Right lobe of liver (tissue), 6 donors: ENCODE results near the gene ARHGAP30. TPM values are rescaled to one million over a fixed set of nuclear protein-coding genes. Genes with fewer than 3 reads are reported as not detected.
A peak's percentile ranks its signal among the peaks of the same experiment; 100 is the strongest.
"Not testable (repeated sequence)": the region's sequence is repeated elsewhere in the genome, so short reads cannot be mapped to it uniquely, and the experiment has no call there.

ENCODE experiments used
- ATAC-seq, 4 donors: fragments of 200-7000 bp; cut with Tn5 transposase; one replicate each; pipeline ENCODE4 v1.9.1; 2020; ENCODE audit warnings: mild to moderate bottlenecking in 4 of 4, moderate library complexity in 4 of 4
- DNase-seq, 3 donors: peaks; one replicate each; pipeline ENCODE4 v3.0.0-alpha.2; 2020
- H3K27ac ChIP-seq, 3 donors: fragments of 200-600 bp; one replicate each; pipeline ENCODE4 v1.8.0; 2022
- H3K27me3 ChIP-seq, 2 donors: fragments of 200-600 bp; one replicate each; pipeline ENCODE4 v1.8.0; 2022
- H3K36me3 ChIP-seq, 4 donors: fragments of 200-600 bp; sonication (generic) in 1 of 4; one replicate each; pipeline versions ENCODE4 v1.5.1 to v1.8.0; 2017 to 2022; ENCODE audit warnings: control low read depth in 1 of 4
- H3K4me1 ChIP-seq, 4 donors: fragments of 200-600 bp; sonication (generic) in 1 of 4; one replicate each; pipeline versions ENCODE4 v1.5.1 to v1.8.0; 2017 to 2022; ENCODE audit warnings: control low read depth in 1 of 4
- H3K4me3 ChIP-seq, 3 donors: fragments of 200-600 bp; one replicate each; pipeline ENCODE4 v1.8.0; 2022
- H3K9me3 ChIP-seq, 4 donors: fragments of 200-600 bp; sonication (generic) in 1 of 4; one replicate each; pipeline versions ENCODE4 v1.5.1 to v1.8.0; 2017 to 2022; ENCODE audit warnings: control low read depth in 1 of 4
- CTCF ChIP-seq, 4 donors: fragments of 200-600 bp in 3 of 4; fragments of 450-650 bp in 1 of 4; IDR thresholded peaks; one replicate each; pipeline versions ENCODE4 v1.5.1 to v1.8.0; 2016 to 2022; ENCODE audit warnings: antibody characterized with exemption in 4 of 4, mild to moderate bottlenecking in 2 of 4
- POLR2A ChIP-seq: fragments of 450-650 bp; IDR thresholded peaks from one replicate; pipeline ENCODE4 v1.6.1; 2017; ENCODE audit warnings: antibody characterized with exemption, mild to moderate bottlenecking
- WGBS: methylation state at CpG from one replicate; pipeline ENCODE4 v1.1.6; 2018; ENCODE audit warnings: low coverage, low lambda C conversion rate; ENCODE audit not compliant: insufficient coverage; ENCODE audit errors: missing lambda C conversion rate; 5-methylcytosine and 5-hydroxymethylcytosine counted together
- intact Hi-C, 2 donors: fragments of 100-400 bp; cut with DNase I; formaldehyde crosslinking; loops; one replicate each; pipeline versions ENCODE4 v1.11.2 to v1.14.1; 2022
- total RNA-seq, 6 experiments: library from RNA; depleted of rRNA in 2 of 6; stranded (reverse); fragments of >200 nt in 2 of 6; fragmentation: NEBNext Ultra II Directional in 3 of 6; extraction: Animal tissue kit (Norgen Biotek cat#: 25700) in 3 of 6; gene quantifications; one replicate each; pipeline versions ENCODE4 v1.1.0 to v1.2.4, GENCODE V29; 2016 to 2023
- donor health status: DM: no; HTN: yes; CAD: no.
- donor health status: DM: no; HTN: no; CAD: no.
- donor health status: DM: no; HTN: no; CAD: no.
- donor health status: DM: no; HTN: yes; CAD: no.
- donor health status: DM: no; HTN: yes; CAD: no.

Gene ARHGAP30
- total RNA-seq, 6 experiments from 2014 or later = 2.8 to 7.4 (median 3.6) TPM

GRCh38 chr1:161070761-161071160, 1.1 kb upstream of the ARHGAP30 start:
- 98% methylated on average over 4 of the region's 4 CpGs for WGBS

DNA sequence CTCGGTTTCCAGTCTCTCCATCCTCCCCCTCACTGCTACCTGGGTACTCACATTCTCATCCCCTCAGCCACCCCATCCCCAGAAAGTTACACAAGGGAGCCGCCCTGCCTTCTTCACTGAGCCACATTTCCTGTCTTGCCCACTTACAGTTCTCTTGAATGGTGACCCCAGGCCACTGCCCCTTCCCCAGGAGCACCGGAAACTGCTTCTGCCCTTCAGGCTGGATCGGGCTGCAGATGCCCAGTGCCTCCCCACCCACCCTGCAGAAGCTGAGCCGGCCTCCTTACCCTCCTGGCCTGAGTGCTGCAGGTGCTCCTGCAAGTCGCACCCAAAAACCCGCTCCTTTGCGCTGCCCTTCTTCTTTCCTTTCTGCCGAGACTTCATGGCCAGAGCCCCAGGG, 450 bp downstream of the ARHGAP30 start:
- TF ChIP-seq CTCF (IDR thresholded peaks at IDR 0.05) (no peak), POLR2A (no peak)
- no peaks in the 10 kb centered on the region for H3K4me1 ChIP-seq
- H3K4me3 ChIP-seq = peak overlapping the region; percentile 26 to 44 (median 31)
- peak in 1 of 4 donors; percentile 2 for ATAC-seq
- no peaks in the 10 kb centered on the region for H3K9me3 ChIP-seq
- WGBS = 53% methylated on average over 6 of the region's 9 CpGs
- intact Hi-C loops = no loop called here
- no peaks in the 10 kb centered on the region for H3K36me3 ChIP-seq
- DNase-seq = no peak
- H3K27ac ChIP-seq = peak overlapping the region in 2 of 3 donors; percentile 71 to 75
- H3K27me3 ChIP-seq = no peaks in the 10 kb centered on the region

More at GRCh38 chr1:161070761-161071160, 1.1 kb upstream of the ARHGAP30 start:
- Histone ChIP-seq H3K9me3 (no peaks in the 10 kb centered on the region), H3K27ac (no peak overlapping the region), H3K27me3 (no peaks in the 10 kb centered on the region), H3K4me1 (no peaks in the 10 kb centered on the region), H3K4me3 (no peak overlapping the region), H3K36me3 (no peaks in the 10 kb centered on the region)
- intact Hi-C loops = loop anchor here in 1 of 2 donors (10.0 kb wide), 1 partner anchor 236 kb away; no protein-coding TSS in a partner anchor
- ATAC-seq (no peak), DNase-seq (no peak)
- no peak for TF ChIP-seq CTCF (IDR thresholded peaks at IDR 0.05)
- no peak for TF ChIP-seq POLR2A

DNA sequence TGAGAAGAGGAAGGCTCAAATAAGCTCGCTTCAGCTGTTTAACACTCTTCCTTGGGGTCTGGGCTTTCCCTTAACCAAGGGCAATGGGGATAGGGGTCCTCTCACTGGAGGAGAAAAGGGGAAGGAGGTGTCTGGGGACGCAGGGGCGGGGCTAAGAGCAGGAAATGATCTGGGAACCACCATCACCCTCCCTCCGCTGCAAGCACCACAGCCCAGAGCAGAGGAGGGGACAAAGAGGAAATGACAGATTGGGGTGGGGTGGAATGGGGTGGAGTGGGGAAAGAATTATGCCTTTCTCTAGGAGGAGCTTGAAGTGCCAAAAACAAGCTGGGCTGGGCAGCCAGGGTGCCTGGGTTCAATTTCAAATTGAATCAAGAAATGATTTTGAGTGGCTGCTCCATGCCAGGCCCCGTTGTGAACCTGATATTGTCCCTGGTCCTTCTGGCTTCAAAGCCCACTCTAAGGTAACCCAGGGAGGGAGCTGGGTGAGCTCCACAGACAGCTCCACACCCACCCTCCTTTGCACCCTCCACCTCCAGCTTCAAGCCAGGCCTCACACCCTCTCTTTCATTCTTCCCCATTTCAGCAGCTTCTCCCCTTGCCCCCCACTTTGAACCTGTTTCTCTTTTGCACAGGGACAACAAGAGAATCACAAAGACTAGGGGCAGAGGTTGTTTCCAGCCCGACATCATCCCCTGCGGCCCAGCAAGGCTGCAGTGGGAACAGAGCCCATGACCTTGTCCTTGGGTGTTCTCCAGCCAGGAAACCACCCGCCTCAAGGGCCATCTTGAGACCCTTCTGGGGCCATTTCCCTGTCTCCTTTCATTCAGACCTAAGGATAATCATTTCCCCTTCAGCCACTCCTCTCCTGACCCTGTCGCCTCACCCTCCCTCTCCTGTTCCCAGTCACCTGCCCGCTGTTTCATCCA, 1.1 kb downstream of the ARHGAP30 start:
- peak; percentile 60 to 76 (median 69) for DNase-seq
- TF ChIP-seq POLR2A (no peak), CTCF (IDR thresholded peaks at IDR 0.05) (no peak)
- WGBS = 45% methylated on average over 8 of the region's 10 CpGs
- H3K9me3 ChIP-seq = no peaks in the 10 kb centered on the region
- intact Hi-C loops = no loop called here
- peak; percentile 72 to 80 (median 76) for ATAC-seq
- peak overlapping the region; percentile 26 to 44 (median 31) for H3K4me3 ChIP-seq
- no peaks in the 10 kb centered on the region for H3K4me1 ChIP-seq
- no peaks in the 10 kb centered on the region for H3K36me3 ChIP-seq
- peak overlapping the region; percentile 31 to 75 (median 71) for H3K27ac ChIP-seq
- no peaks in the 10 kb centered on the region for H3K27me3 ChIP-seq

DNA sequence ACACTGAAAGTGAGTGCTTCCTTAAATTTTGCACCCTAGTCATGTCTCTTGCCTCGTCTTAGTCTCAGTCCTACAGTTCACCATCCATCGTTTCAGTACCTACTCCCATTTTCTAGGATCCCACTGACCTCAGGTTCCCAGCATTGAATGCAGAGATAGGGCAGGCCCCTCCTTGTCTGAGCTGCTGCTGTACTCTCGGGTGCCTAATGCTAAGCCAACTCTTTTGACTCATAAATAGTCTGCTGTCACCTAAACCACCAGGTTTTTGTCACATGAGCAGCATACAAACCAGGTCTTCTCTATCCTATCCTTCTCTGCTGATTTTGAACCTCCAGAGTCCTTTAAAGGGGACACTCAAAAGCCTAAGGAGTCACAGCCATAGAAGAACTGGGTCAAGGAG, 3.0 kb downstream of the ARHGAP30 start:
- Histone ChIP-seq H3K27ac (no peak overlapping the region), H3K27me3 (no peaks in the 10 kb centered on the region), H3K36me3 (no peaks in the 10 kb centered on the region), H3K9me3 (no peaks in the 10 kb centered on the region), H3K4me1 (no peaks in the 10 kb centered on the region), H3K4me3 (no peak overlapping the region)
- DNase-seq (no peak), ATAC-seq (no peak)
- TF ChIP-seq CTCF (IDR thresholded peaks at IDR 0.05) (no peak), POLR2A (no peak)
- intact Hi-C loops = no loop called here
- WGBS = 47% methylated on average over 3 of the region's 3 CpGs

GRCh38 chr1:161065681-161066080, 4.0 kb downstream of the ARHGAP30 start:
- intact Hi-C loops, ATAC-seq, H3K27ac ChIP-seq, H3K4me3 ChIP-seq, H3K4me1 ChIP-seq, H3K9me3 ChIP-seq, H3K27me3 ChIP-seq, DNase-seq, H3K36me3 ChIP-seq: not testable (repeated sequence)
- WGBS = 68% methylated on average over 6 of the region's 7 CpGs

- DNase-seq, H3K4me1 ChIP-seq, H3K4me3 ChIP-seq, intact Hi-C loops, H3K36me3 ChIP-seq, H3K27me3 ChIP-seq, ATAC-seq, H3K9me3 ChIP-seq, H3K27ac ChIP-seq: not testable (repeated sequence)
- WGBS = 47% methylated on average over 6 of the region's 6 CpGs
Observed at GRCh38 chr1:161063936-161064335, 5.8 kb downstream of the ARHGAP30 start.
